Lower lobe of right lung (tissue), 2 donors: ENCODE measurements around the gene SUN5. TPM values are rescaled to one million over a fixed set of nuclear protein-coding genes. Genes with fewer than 3 reads are reported as not detected.

ENCODE experiments used
- ATAC-seq, 2 donors: fragments of 200-7000 bp; cut with Tn5 transposase; one replicate each; pipeline ENCODE4 v1.9.1; 2020 to 2022; ENCODE audit warnings: mild to moderate bottlenecking in 2 of 2, moderate library complexity in 2 of 2
- DNase-seq: peaks from one replicate; pipeline ENCODE4 v3.0.0-alpha.2; 2020
- H3K27ac ChIP-seq: fragments of 200-600 bp; one replicate; pipeline ENCODE4 v1.8.0; 2022
- H3K27me3 ChIP-seq: fragments of 200-600 bp; one replicate; pipeline ENCODE4 v1.8.0; 2022; ENCODE audit warnings: low read depth
- H3K36me3 ChIP-seq: fragments of 200-600 bp; one replicate; pipeline ENCODE4 v1.8.0; 2022; ENCODE audit warnings: mild to moderate bottlenecking
- H3K4me1 ChIP-seq: fragments of 200-600 bp; one replicate; pipeline ENCODE4 v1.8.0; 2022
- H3K4me3 ChIP-seq: fragments of 200-600 bp; one replicate; pipeline ENCODE4 v1.8.0; 2022; ENCODE audit warnings: mild to moderate bottlenecking
- H3K9me3 ChIP-seq: fragments of 200-600 bp; one replicate; pipeline ENCODE4 v1.8.0; 2022
- CTCF ChIP-seq: fragments of 200-600 bp; IDR thresholded peaks from one replicate; pipeline ENCODE4 v1.8.0; 2022; ENCODE audit warnings: antibody characterized with exemption, mild to moderate bottlenecking
- intact Hi-C: fragments of 100-400 bp; cut with DNase I; formaldehyde crosslinking; loops from one replicate; pipeline ENCODE4 v1.11.0; 2022
- total RNA-seq: library from RNA; stranded (reverse); fragmentation: NEBNext Ultra II Directional; extraction: Animal tissue kit (Norgen Biotek cat#: 25700); gene quantifications from one replicate; pipeline ENCODE4 v1.2.1, GENCODE V29; 2021
- donor health status: DM: no; HTN: yes; CAD: no; lungs with severe emphysema.

The SUN5 gene
- total RNA-seq, 1 donor from 2014 or later, result not detected

- ATAC-seq (no peak), DNase-seq (no peak)
- H3K4me1 ChIP-seq, result no peaks in the 10 kb centered on the region
- H3K36me3 ChIP-seq, result no peaks in the 10 kb centered on the region
- peaks cover 7% of the 10 kb centered on the region for H3K27me3 ChIP-seq
- no peak overlapping the region for H3K4me3 ChIP-seq
- no peak for TF ChIP-seq CTCF
- no peaks in the 10 kb centered on the region for H3K9me3 ChIP-seq
- intact Hi-C loops, result no loop called here
- H3K27ac ChIP-seq, result no peak overlapping the region
Observed at GRCh38 chr20:32983459-32984112, 20.6 kb downstream of the SUN5 start.

DNA sequence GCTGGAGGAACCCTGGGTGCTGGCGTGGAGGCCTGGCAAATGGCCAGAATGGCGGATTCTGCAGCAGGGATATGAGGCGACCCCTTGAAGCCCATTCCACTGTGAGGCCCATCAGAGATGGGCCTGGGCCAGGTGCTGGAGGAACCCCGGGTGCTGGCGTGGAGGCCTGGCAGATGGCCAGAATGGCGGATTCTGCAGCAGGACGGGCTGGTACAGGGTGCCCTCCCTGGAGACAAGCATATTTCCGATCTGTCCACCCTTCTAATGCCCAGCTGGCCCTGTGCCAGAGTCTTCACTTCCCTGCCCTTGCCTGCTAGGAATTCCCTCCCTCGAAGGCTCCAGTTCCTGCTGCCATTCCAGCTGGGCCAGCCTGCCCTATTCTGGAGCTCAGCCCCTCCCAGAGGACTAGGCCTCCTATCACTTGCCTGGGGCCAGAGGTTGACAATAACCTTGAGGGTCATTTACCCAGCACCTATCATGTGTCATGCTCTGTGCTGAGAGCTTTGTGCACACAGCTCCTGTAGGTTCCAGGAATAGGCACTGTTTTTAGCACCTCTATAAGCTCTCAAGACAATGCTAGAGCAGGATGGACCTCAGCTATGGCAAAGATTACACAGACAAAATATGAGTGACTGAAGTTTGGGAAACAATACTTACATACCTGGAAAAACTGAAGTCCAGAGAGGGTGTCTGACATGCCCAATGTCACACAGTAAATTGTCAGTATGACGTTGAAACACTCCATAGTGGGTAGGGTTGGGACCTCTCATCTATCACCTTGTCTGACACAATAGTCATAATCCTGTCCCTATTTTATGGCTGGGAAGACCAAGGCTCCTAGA is 21.4 kb downstream of the SUN5 start:
- H3K27ac ChIP-seq, result no peak overlapping the region
- H3K4me1 ChIP-seq, result no peaks in the 10 kb centered on the region
- H3K36me3 ChIP-seq, result no peaks in the 10 kb centered on the region
- no peak for TF ChIP-seq CTCF
- intact Hi-C loops, result no loop called here
- ATAC-seq, result no peak
- no peak overlapping the region for H3K4me3 ChIP-seq
- no peak for DNase-seq
- H3K27me3 ChIP-seq, result peaks cover 4% of the 10 kb centered on the region
- no peaks in the 10 kb centered on the region for H3K9me3 ChIP-seq

- TF ChIP-seq CTCF, result no peak
- DNase-seq (no peak), ATAC-seq (no peak)
- no peak overlapping the region for H3K4me3 ChIP-seq
- no peaks in the 10 kb centered on the region for H3K4me1 ChIP-seq
- H3K27ac ChIP-seq, result no peak overlapping the region
- H3K27me3 ChIP-seq, result peaks cover 4% of the 10 kb centered on the region
- H3K36me3 ChIP-seq, result no peaks in the 10 kb centered on the region
- H3K9me3 ChIP-seq, result no peaks in the 10 kb centered on the region
- intact Hi-C loops, result no loop called here
Observed at GRCh38 chr20:32980990-32981389, 23.2 kb downstream of the SUN5 start.

DNA sequence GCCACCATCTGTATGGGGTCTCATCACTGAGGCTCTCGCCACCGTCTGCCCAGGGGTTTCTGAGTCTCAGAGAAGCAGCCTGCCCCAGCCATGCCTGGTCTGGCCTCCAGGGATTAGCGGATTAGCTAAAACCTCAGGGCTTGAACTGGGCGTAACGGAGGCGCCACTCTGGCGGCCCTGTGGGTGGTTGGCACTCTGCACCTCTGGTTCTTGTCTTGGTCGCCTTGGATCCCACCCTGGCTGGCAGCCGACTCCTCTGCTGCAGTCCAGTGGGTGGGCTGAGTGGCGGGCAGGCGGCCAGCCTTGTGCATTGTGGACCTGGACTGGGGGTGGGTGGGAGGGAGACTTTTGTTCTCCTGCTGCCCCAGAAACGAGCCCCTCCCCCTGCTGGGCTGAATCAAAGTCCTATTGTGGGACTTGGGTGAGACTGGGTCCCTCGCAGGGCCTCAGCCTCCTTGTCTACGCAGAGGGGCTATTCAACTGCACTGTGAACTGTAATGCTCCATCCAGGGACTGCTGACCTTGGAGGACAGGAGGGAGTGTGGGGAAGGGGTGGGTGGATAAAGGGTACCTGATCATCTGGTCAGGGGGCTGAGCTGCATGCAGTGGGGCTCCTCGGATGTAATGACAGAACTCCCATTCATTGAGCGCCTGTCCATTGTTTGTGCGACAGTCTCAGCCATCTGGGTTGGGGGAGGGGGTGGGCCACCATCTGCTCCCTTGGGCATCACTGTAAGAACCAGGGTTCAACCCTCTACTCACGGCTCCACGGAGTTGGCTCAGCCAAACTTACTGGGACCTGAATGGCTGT is 23.9 kb downstream of the SUN5 start:
- ATAC-seq (no peak), DNase-seq (no peak)
- intact Hi-C loops, result no loop called here
- no peaks in the 10 kb centered on the region for H3K36me3 ChIP-seq
- peaks cover 4% of the 10 kb centered on the region for H3K27me3 ChIP-seq
- no peaks in the 10 kb centered on the region for H3K9me3 ChIP-seq
- no peak overlapping the region for H3K27ac ChIP-seq
- H3K4me3 ChIP-seq, result no peak overlapping the region
- no peak for TF ChIP-seq CTCF
- no peaks in the 10 kb centered on the region for H3K4me1 ChIP-seq

DNA sequence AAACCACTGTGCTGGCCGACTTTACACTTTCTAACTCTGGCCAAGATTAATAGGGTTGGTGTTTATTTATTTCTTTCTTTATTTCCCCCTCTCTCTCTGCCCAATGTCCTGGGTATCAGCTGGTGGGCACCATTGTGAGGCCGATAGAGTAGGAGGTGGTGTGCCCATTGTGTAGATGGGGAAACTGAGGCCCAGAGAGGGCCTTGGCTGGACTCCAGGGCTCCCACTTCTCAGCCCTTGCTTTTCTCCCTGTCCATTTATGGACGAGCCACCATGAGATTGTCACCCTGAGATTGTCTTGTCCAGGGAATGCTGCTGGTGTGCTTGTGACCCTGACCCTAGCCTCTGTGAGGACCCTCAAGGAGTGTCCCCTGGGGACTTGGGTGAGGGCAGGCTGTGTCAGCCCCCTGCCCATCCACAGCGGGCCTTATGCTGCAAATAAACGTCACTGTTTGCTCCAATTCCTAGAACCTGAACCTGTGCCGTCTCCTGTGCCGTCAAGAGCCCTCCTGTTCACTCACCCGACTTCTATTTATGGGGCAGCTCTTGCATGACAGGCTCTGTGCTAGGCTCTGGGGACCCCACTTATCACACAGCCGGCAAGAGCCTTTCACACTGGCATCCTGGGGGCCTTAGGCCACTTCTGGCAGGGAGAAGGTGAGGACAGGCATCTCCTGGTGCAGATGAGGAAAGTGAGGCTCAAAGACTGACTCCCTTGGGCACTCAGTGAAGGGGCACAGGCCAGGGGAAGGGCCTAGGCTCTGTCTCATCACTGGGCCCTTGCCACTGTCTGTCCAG is 24.8 kb downstream of the SUN5 start:
- no peak overlapping the region for H3K4me3 ChIP-seq
- no peaks in the 10 kb centered on the region for H3K9me3 ChIP-seq
- peaks cover 4% of the 10 kb centered on the region for H3K27me3 ChIP-seq
- no peak for DNase-seq
- intact Hi-C loops, result no loop called here
- no peak for ATAC-seq
- H3K4me1 ChIP-seq, result no peaks in the 10 kb centered on the region
- H3K27ac ChIP-seq, result no peak overlapping the region
- H3K36me3 ChIP-seq, result no peaks in the 10 kb centered on the region
- TF ChIP-seq CTCF, result no peak
